Measurements from ENCODE around the gene CNN2. TPM values are rescaled to one million over a fixed set of nuclear protein-coding genes. Genes with fewer than 3 reads are reported as not detected.
A peak's percentile ranks its signal among the peaks of the same experiment; 100 is the strongest.

The CNN2 gene
- total RNA-seq, 1 experiment from 2014 or later: 97.9 TPM

DNA sequence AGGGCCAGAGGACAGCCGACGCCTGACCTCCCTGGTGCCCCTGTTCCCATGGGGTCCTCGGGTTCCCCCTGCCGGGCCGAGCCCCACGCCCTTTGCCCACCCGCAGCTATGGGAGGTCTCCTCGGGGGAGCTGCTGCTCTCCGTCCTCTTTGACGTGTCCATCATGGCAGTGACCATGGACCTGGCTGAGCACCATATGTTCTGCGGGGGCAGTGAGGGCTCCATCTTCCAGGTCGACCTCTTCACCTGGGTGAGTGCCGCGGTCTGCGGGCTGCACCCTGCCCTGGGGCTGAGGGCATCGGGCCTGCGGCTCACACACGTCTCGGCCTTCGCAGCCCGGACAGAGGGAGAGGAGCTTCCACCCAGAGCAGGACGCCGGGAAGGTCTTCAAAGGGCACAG lies 35.7 kb upstream of the CNN2 start:
- no peaks in the 10 kb centered on the region for H3K9me3 ChIP-seq (ENCODE audit: low read length)
- H3K4me1 ChIP-seq (ENCODE audit: insufficient read depth, low read length): no peaks in the 10 kb centered on the region
- H3K27ac ChIP-seq (ENCODE audit: low read length): no peak overlapping the region
- H3K4me2 ChIP-seq (ENCODE audit: low read length): no peak overlapping the region
- no peaks in the 10 kb centered on the region for H3K79me2 ChIP-seq (ENCODE audit: low read length)
- no peaks in the 10 kb centered on the region; the same call in 1 of the 2 replicates for H3K36me3 ChIP-seq (ENCODE audit: low read depth, low read length)
- H3F3A ChIP-seq (ENCODE audit: low read length, unreplicated experiment): no peaks in the 10 kb centered on the region
- H2AFZ ChIP-seq (ENCODE audit: low read length): no peak overlapping the region
- intact Hi-C loops (cut with micrococcal nuclease): no loop called here
- H3K4me3 ChIP-seq (ENCODE audit: low read length): no peak overlapping the region
- H3K27me3 ChIP-seq (ENCODE audit: low read length): no peaks in the 10 kb centered on the region
- H3K9me2 ChIP-seq (replicated peaks; ENCODE audit: low read length): no peaks in the 10 kb centered on the region
- H4K20me1 ChIP-seq (ENCODE audit: low read length): no peaks in the 10 kb centered on the region
- no peak overlapping the region for H3K9ac ChIP-seq (ENCODE audit: low read length)
- ATAC-seq (no peak), DNase-seq (no peak)
- TF ChIP-seq, protein P1, sequence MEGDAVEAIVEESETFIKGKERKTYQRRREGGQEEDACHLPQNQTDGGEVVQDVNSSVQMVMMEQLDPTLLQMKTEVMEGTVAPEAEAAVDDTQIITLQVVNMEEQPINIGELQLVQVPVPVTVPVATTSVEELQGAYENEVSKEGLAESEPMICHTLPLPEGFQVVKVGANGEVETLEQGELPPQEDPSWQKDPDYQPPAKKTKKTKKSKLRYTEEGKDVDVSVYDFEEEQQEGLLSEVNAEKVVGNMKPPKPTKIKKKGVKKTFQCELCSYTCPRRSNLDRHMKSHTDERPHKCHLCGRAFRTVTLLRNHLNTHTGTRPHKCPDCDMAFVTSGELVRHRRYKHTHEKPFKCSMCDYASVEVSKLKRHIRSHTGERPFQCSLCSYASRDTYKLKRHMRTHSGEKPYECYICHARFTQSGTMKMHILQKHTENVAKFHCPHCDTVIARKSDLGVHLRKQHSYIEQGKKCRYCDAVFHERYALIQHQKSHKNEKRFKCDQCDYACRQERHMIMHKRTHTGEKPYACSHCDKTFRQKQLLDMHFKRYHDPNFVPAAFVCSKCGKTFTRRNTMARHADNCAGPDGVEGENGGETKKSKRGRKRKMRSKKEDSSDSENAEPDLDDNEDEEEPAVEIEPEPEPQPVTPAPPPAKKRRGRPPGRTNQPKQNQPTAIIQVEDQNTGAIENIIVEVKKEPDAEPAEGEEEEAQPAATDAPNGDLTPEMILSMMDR (conservative IDR thresholded peaks at IDR 0.05; ENCODE audit: low read depth, low read length): no peak
- no peak for TF ChIP-seq EZH2 (IDR thresholded peaks at IDR 0.05; ENCODE audit: low read length, unreplicated experiment)
- TF ChIP-seq EZH2phosphoT487 (IDR thresholded peaks at IDR 0.05; ENCODE audit: borderline replicate concordance, low read length): no peak
- no TSS peak for BruUV-seq (replicated peaks)
- ChIA-PET CTCF (no interaction called here), POLR2A (ENCODE audit: unreplicated experiment) (no interaction called here)

DNA sequence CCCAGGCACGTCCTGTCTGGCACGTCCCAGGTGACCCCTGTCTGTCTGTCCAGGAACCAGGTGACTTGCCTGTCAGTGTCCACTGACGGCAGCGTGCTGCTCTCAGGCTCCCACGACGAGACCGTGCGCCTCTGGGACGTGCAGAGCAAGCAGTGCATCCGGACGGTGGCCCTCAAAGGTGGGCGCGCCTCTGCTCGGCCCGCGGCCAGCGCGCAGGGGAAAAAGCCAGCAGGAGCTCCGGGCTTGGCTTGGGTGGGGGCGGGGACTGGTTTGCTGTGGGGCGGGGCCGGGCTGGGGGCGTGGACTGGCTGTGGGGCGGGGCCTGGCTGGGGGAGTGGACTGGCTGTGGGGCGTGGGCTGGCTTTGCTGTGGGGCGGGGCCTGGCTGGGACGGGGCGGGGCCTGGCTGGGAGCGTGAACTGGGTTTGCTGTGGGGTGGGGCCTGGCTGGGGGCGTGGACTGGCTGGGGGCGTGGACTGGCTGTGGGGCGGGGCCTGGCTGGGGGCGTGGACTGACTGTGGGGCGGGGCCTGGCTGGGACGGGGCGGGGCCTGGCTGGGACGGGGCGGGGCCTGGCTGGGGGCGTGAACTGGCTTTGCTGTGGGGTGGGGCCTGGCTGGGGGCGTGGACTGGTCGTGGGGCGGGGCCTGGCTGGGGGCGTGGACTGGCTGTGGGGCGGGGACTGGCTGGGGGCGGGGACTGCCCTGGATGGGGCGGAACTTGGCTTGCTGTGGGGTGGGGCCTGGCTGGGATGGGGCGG lies 35.1 kb upstream of the CNN2 start:
- Histone ChIP-seq H4K20me1 (ENCODE audit: low read length) (no peaks in the 10 kb centered on the region), H3K9me3 (ENCODE audit: low read length) (no peaks in the 10 kb centered on the region), H3K27me3 (ENCODE audit: low read length) (no peaks in the 10 kb centered on the region; the same call in 1 of the 2 replicates), H3K4me1 (ENCODE audit: insufficient read depth, low read length) (peaks cover 5% of the 10 kb centered on the region), H3K79me2 (ENCODE audit: low read length) (no peaks in the 10 kb centered on the region), H3F3A (ENCODE audit: low read length, unreplicated experiment) (no peaks in the 10 kb centered on the region), H3K9ac (ENCODE audit: low read length) (no peak overlapping the region), H3K4me3 (ENCODE audit: low read length) (no peak overlapping the region), H2AFZ (ENCODE audit: low read length) (no peak overlapping the region), H3K9me2 (replicated peaks; ENCODE audit: low read length) (no peaks in the 10 kb centered on the region), H3K36me3 (ENCODE audit: low read depth, low read length) (no peaks in the 10 kb centered on the region; the same call in 1 of the 2 replicates), H3K4me2 (ENCODE audit: low read length) (no peak overlapping the region), H3K27ac (ENCODE audit: low read length) (no peak overlapping the region)
- DNase-seq: peak; percentile 6
- CTCF ChIA-PET: no interaction called here
- no peak for ATAC-seq
- no TSS peak for BruUV-seq (replicated peaks)
- TF ChIP-seq, protein P1 (conservative IDR thresholded peaks at IDR 0.05; ENCODE audit: low read depth, low read length): no peak
- no peak for TF ChIP-seq EZH2 (IDR thresholded peaks at IDR 0.05; ENCODE audit: low read length, unreplicated experiment)
- no peak for TF ChIP-seq EZH2phosphoT487 (IDR thresholded peaks at IDR 0.05; ENCODE audit: borderline replicate concordance, low read length)
- POLR2A ChIA-PET (ENCODE audit: unreplicated experiment): no interaction called here
- intact Hi-C loops (cut with micrococcal nuclease): no loop called here

DNA sequence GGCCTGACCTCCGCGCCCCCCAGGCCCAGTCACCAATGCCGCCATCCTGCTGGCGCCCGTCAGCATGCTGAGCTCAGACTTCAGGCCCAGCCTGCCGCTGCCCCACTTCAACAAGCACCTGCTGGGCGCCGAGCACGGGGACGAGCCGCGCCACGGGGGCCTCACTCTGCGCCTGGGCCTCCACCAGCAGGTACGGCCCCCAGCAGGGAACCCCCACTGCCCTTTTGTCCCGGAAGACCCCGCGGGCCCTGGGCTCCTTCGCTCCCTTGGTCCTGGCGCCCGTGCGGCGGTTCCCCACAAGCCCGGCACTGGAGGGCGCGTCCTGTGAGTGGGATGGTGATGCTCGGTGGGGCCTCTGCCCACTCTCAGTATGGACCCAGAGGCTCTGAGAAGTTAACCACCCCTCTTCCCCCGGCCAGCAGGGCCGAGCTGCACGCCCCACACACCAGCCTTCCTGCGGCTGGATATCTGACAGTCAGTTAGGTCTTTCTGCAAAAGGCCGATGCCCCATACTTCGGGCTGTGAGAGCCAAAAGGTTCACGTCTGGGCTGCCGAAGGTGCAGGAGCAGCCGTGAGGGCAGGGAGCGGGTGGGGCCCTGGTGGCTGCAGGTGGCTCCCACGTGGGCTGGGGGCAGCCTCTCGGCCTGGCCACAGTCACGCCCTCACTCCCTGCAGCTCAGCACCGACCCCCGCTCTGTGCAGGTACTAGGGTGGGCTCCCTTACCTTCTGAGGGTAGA lies 34.3 kb upstream of the CNN2 start:
- ATAC-seq (no peak), DNase-seq (no peak)
- Histone ChIP-seq H4K20me1 (ENCODE audit: low read length) (no peaks in the 10 kb centered on the region), H2AFZ (ENCODE audit: low read length) (no peak overlapping the region), H3K9me3 (ENCODE audit: low read length) (no peaks in the 10 kb centered on the region), H3K9ac (ENCODE audit: low read length) (no peak overlapping the region), H3K4me3 (ENCODE audit: low read length) (no peak overlapping the region), H3K27me3 (ENCODE audit: low read length) (no peaks in the 10 kb centered on the region; the same call in 1 of the 2 replicates), H3K9me2 (replicated peaks; ENCODE audit: low read length) (no peaks in the 10 kb centered on the region), H3K36me3 (ENCODE audit: low read depth, low read length) (no peaks in the 10 kb centered on the region; the same call in 1 of the 2 replicates), H3K79me2 (ENCODE audit: low read length) (no peaks in the 10 kb centered on the region), H3K4me2 (ENCODE audit: low read length) (no peak overlapping the region), H3K4me1 (ENCODE audit: insufficient read depth, low read length) (peaks cover 8% of the 10 kb centered on the region), H3F3A (ENCODE audit: low read length, unreplicated experiment) (no peaks in the 10 kb centered on the region), H3K27ac (ENCODE audit: low read length) (no peak overlapping the region)
- TF ChIP-seq EZH2 (IDR thresholded peaks at IDR 0.05; ENCODE audit: low read length, unreplicated experiment): no peak
- TF ChIP-seq, protein P1 (conservative IDR thresholded peaks at IDR 0.05; ENCODE audit: low read depth, low read length): no peak
- TF ChIP-seq EZH2phosphoT487 (IDR thresholded peaks at IDR 0.05; ENCODE audit: borderline replicate concordance, low read length): no peak
- intact Hi-C loops (cut with micrococcal nuclease): no loop called here
- CTCF ChIA-PET: no interaction called here
- POLR2A ChIA-PET (ENCODE audit: unreplicated experiment): no interaction called here
- BruUV-seq (replicated peaks): no TSS peak
